HG03469 (cell line): ENCODE data around the gene KIAA1549.
"Not testable (repeated sequence)": the region's sequence is repeated elsewhere in the genome, so short reads cannot be mapped to it uniquely, and the experiment has no call there.

Experiments used
- ATAC-seq: cut with Tn5 transposase; IDR thresholded peaks from one replicate; pipeline ENCODE4 v1.9.1; 2021; ENCODE audit warnings: mild to moderate bottlenecking, moderate library complexity, moderate number of reproducible peaks; ENCODE audit not compliant: unreplicated experiment

KIAA1549 gene

GRCh38 chr7:138981332-138982203 lies at the start of gene KIAA1549:
KIAA1549 (minus strand) TSS chr7:138981389; CDS start chr7:138981269, 120 bp downstream.
- peak; percentile 66 for ATAC-seq

- no peak for ATAC-seq
These were observed 48.2 kb upstream of the KIAA1549 start for GRCh38 chr7:139029353-139029752.

- ATAC-seq, result no peak
These were observed 45.4 kb upstream of the KIAA1549 start for GRCh38 chr7:139026551-139026950.

DNA sequence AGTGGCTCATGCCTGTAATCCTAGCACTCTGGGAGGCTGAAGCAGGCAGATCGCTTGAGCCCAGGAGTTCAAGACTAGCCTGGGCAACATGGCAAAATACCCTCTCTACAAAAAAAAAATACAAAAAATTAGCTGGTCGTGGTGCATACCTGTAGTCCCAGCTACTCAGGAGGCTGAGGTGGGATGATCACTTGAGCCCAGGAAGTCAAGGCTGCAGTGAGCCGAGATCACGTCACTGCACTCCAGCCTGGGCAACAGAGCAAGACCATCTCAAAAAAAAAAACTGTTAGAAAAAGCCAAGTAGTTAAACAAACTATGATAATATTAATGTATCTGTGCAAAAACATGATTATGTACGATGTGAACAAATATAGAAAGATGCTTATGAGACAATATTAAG lies 44.7 kb upstream of the KIAA1549 start:
- not testable (repeated sequence) for ATAC-seq

GRCh38 chr7:139023076-139023475 lies 41.9 kb upstream of the KIAA1549 start:
- no peak for ATAC-seq

GRCh38 chr7:139022286-139022685 lies 41.1 kb upstream of the KIAA1549 start:
- ATAC-seq, result no peak

GRCh38 chr7:139018910-139019309 lies 37.7 kb upstream of the KIAA1549 start:
- no peak for ATAC-seq

DNA sequence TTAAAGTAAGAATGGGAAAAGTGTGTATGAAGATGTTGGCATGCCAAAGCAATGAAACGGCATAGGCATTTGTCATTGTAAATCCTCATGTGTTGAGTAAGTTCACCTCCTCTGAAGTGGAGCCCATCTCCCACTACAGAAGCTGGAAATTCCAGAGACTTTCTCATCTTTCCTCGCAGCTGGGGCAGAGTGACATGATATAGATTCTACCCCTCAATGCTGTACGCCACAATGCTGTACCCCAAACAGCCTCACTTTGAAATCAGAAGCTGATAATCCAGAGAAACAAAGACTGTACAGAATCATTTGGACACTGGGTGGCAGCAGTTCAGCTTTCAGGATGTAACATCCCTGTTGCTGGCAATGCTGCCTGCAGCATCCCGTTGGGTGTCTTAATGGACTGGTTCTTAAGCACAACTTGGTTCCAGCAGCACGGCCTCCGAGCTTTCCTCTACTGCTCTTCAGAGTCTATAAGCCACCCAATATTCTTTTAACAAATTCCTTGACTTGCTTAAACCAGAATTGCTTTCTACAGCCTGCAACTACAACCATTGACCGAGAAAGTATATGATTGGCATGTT lies 35.8 kb upstream of the KIAA1549 start:
- ATAC-seq, result peak; percentile 89

- no peak for ATAC-seq
These were observed 30.2 kb upstream of the KIAA1549 start for GRCh38 chr7:139011373-139011772.

DNA sequence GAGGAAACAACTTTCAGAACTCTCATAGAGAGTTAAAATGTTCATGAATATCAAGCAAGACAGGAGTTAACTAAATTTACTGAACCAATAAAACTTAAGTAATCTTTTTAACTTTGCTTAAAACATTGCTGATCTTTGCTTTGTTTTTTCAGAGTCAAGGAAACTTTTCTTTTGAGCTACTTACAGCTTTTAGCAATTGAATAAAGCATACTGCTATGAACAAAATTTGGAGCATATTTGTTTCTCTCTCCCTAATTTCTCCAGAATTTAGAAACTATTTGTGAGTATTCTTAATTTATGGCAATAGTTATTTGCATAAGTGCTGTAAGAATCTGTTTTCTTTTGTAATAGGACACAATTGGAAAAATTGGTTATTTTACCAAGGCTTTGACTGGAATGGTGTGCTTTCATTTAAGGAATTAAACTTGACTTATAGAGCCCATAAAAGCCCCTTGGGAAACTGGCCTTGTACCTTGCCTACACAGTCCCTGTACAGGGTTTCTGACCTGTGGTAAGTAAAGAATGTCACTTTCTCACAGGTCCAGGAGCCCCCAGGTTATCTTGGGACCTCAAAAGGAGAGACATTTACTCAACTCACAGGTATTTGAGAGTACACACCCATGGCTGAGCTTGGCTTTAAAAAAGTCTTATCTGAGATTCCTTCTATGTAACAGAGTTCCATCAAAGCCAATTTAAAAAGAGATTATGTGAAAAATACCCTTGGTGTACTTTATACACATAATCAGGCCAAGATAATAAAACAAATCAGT lies 23.3 kb upstream of the KIAA1549 start:
- no peak for ATAC-seq

GRCh38 chr7:138999414-138999813 lies 18.2 kb upstream of the KIAA1549 start:
- no peak for ATAC-seq

DNA sequence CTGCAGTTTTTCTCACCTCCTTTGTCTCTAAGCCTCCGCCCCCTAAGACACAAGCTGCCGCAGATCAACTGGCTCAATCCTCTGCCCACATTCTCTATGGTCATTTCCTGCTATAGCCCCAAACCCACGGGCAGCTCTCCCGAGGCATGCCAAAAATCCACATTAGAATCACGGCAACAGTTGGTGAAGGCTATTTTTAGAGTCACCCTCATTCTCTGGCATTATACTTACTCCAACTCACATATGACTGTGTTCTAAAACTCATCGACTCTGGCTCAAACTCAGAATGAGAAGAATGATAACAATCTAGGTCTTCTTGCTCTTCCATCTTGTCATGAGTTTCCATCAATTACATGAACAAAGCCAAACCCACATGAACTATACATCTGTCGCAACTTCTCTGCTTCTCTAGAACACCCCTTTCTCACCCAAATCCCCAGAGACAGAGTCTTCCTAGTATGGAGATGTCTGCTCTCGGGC lies 10.9 kb upstream of the KIAA1549 start:
- no peak for ATAC-seq

DNA sequence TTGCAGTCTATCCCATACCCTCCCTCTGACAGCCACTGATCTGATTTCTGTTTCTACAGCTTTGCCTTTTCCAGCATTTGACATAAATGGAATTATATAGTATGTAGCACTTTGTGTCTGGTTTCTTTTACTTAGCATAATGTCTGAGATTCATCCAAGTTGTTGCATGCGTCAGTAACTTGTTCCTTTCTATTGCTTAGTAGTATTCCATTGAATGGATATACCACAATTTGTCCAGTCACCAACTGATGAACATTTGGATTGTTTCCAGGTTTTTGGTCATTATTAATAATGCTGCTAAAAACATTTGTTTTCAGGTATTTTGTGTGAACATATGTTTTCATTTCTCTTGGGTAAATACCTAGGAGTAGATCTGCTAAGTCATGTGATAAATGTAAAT lies 6.5 kb upstream of the KIAA1549 start:
- no peak for ATAC-seq

DNA sequence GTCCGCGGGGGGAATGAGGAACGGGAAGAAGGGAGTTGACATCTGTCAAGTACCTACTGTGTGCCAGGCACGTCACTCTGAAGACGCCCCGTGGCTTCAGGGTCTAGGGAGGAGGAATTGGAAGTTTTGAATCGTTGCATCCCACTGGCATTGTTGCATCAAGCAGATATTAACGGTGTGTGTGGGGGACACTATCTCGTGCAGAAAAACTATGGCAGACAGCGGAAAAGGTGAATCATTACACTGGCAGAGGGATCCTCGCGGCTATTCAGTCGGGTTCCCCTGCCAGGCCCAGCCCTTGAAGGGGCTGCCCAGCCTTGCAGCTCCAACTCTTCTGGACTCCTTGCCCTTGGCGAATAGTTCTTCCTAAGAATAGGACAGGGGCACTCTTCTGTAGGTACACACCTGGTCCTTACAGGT lies 1.0 kb upstream of the KIAA1549 start:
- no peak for ATAC-seq

GRCh38 chr7:138980563-138981291 lies 462 bp downstream of the KIAA1549 start:
- peak; percentile 25 for ATAC-seq

DNA sequence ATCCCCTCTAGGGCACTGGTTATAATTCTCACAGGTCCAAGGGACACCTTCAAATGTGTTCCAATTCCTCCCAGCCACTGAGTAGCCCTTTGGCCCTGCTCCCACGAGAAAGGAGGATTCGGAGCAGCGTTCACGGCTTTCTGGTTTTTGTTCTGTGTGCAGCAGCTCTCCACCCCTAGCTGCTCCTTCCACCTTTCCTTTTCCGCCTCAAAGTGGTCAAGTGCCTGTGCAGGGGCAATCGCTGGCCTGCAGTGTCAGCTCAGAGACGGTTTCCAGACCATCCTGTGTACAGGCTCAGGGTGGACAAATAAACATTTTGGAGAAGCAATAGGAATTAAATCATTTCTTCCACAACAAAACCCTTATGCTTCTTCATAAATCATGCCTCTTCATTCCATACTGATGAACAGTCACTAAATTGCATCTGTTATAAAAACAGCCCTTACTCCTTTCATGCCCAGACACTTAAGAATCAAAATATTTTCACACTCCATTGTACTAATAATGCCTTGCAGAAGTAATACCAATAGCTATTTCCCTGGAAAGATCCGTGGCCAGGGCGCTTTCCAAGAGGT lies 1.1 kb downstream of the KIAA1549 start:
- no peak for ATAC-seq

GRCh38 chr7:138979226-138979979 lies 1.8 kb downstream of the KIAA1549 start:
- no peak for ATAC-seq

DNA sequence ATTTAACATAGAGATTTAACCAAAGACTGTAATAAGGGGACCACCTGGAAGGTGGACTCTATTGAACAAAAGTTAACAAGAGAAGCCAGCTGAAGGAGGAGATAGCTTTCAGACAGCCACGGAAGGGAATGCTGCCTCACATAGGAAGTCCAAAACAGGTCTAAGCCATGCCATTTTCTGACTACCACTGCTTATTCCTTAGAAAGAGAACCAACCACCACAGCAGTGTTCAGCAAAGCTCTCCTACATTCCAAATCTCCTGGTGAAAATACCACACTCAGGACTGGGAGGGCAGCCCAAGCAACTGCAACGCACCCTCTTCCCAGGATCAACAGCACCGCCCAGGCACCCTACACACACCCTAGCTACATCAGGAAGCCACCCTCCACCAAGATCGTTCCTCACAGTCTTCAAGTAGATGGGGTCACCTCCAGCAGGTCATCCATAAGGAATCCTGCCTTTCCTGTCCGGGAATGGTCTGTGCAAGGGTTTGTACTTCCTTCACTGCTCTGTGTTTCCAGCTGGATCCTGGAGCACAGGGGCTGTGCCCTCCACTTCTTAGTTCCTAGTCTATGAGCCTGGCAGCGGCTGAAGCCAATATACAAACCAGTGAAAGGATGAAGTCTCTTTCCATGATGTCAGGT lies 2.5 kb downstream of the KIAA1549 start:
- no peak for ATAC-seq

- not testable (repeated sequence) for ATAC-seq
These were observed 5.0 kb downstream of the KIAA1549 start for GRCh38 chr7:138976161-138976560.
